H1 (cell line): ENCODE measurements around the gene GGA3. TPM values are rescaled to one million over a fixed set of nuclear protein-coding genes. Genes with fewer than 3 reads are reported as not detected.

Experiments used
- CTCF ChIA-PET: fragments of 300-600 bp; sonication (Branson Sonifier 250); formaldehyde crosslinking; loops from one replicate; lab custom pipeline; 2021; ENCODE audit not compliant: partially characterized antibody; lab: Charles Lee
- POLR2A ChIA-PET: fragments of 300-600 bp; sonication (Branson Sonifier 250); formaldehyde crosslinking; loops from one replicate; lab custom pipeline; 2021; ENCODE audit warnings: inconsistent platforms; ENCODE audit not compliant: partially characterized antibody; lab: Charles Lee
- DNase-seq, 2 experiments: peaks; one replicate each; pipeline versions ENCODE4 v3.0.0 to v3.0.0-alpha.2; 2010 to 2022; ENCODE audit warnings: low spot score in 2 of 2, low read depth in 1 of 2, mixed read lengths in 1 of 2
- FAIRE-seq: peaks from 2 replicates; lab custom pipeline; 2011; peaks lifted over from hg19 to GRCh38; lab: Jason Lieb, UNC
- H2AFZ ChIP-seq: 2 replicates; pipeline ENCODE4 v1.8.1; 2012; ENCODE audit warnings: low read length, inconsistent platforms
- H2AK5ac ChIP-seq: 2 replicates; pipeline ENCODE4 v1.6.1; 2013; ENCODE audit warnings: low read depth, low read length
- H2BK120ac ChIP-seq: replicated peaks from 2 replicates; pipeline ENCODE3; 2013; ENCODE audit warnings: low read depth, low read length, inconsistent platforms
- H2BK12ac ChIP-seq: 2 replicates; pipeline ENCODE4 v1.6.1; 2013; ENCODE audit warnings: low read depth, low read length
- H2BK15ac ChIP-seq: 2 replicates; pipeline ENCODE4 v1.6.1; 2013; ENCODE audit warnings: low read length
- H2BK20ac ChIP-seq: 2 replicates; pipeline ENCODE4 v1.6.1; 2013; ENCODE audit warnings: low read length
- H2BK5ac ChIP-seq: 2 replicates; pipeline ENCODE4 v1.6.1; 2013; ENCODE audit warnings: low read depth, low read length
- H3K14ac ChIP-seq: 2 replicates; pipeline ENCODE4 v1.6.1; 2013; ENCODE audit warnings: inconsistent platforms; ENCODE audit not compliant: insufficient read length
- H3K18ac ChIP-seq: 2 replicates; pipeline ENCODE4 v1.6.1; 2013; ENCODE audit warnings: low read length; ENCODE audit errors: extremely low read depth
- H3K23ac ChIP-seq: 2 replicates; pipeline ENCODE4 v1.6.1; 2013; ENCODE audit warnings: inconsistent platforms; ENCODE audit not compliant: insufficient read length
- H3K23me2 ChIP-seq: 2 replicates; pipeline ENCODE4 v1.6.1; 2013; ENCODE audit warnings: low read depth, low read length
- H3K27ac ChIP-seq: 2 replicates; pipeline ENCODE4 v1.6.1; 2011; ENCODE audit warnings: low read depth, low read length, inconsistent platforms
- H3K27me3 ChIP-seq, 4 experiments: replicated peaks in 1 of 4; 1 replicate in 1 of 4; 2 replicates in 3 of 4; pipeline versions ENCODE4 v1.6.1 to v1.8.1; 2011 to 2013; ENCODE audit warnings: low read length in 3 of 4, mild to moderate bottlenecking in 3 of 4, inconsistent platforms in 2 of 4, mixed read lengths in 2 of 4, moderate library complexity in 1 of 4; ENCODE audit not compliant: control insufficient read depth in 3 of 4, insufficient read depth in 3 of 4; ENCODE audit errors: extremely low read depth in 1 of 4
- H3K36me3 ChIP-seq, 4 experiments: 2 replicates each; pipeline versions ENCODE4 v1.6.1 to v1.8.1; 2011 to 2013; ENCODE audit warnings: mild to moderate bottlenecking in 4 of 4, low read length in 3 of 4, moderate library complexity in 2 of 4, control low read depth in 1 of 4, inconsistent platforms in 1 of 4; ENCODE audit not compliant: insufficient read depth in 4 of 4, control insufficient read depth in 2 of 4
- H3K4ac ChIP-seq: replicated peaks from 2 replicates; pipeline ENCODE3; 2013; ENCODE audit warnings: low read length, low read depth, mixed read lengths, inconsistent platforms; ENCODE audit not compliant: insufficient read length
- H3K4me1 ChIP-seq, 4 experiments: replicated peaks in 1 of 4; 1 replicate in 1 of 4; 2 replicates in 3 of 4; pipeline versions ENCODE4 v1.6.1 to v1.8.1; 2011 to 2013; ENCODE audit warnings: low read length in 3 of 4, inconsistent platforms in 2 of 4, mixed read lengths in 1 of 4; ENCODE audit not compliant: insufficient read depth in 4 of 4, control insufficient read depth in 3 of 4
- H3K4me2 ChIP-seq, 2 experiments: 2 replicates each; pipeline versions ENCODE4 v1.6.1 to v1.8.1; 2011 to 2013; ENCODE audit warnings: low read depth in 2 of 2, low read length in 2 of 2, control low read depth in 1 of 2, inconsistent platforms in 1 of 2, mild to moderate bottlenecking in 1 of 2; ENCODE audit not compliant: insufficient read depth in 1 of 2
- H3K4me3 ChIP-seq, 4 experiments: fragments of 200-600, 300-600 bp in 1 of 4; sonication (generic), shearing (Covaris generic), sonication (Bioruptor Twin) in 1 of 4; 2 replicates each; pipeline versions ENCODE4 v1.5.1 to v1.8.1; 2011 to 2016; ENCODE audit warnings: low read length in 4 of 4, low read depth in 3 of 4, control low read depth in 2 of 4, inconsistent platforms in 2 of 4, mild to moderate bottlenecking in 2 of 4, mixed read lengths in 1 of 4, moderate library complexity in 1 of 4; ENCODE audit not compliant: insufficient read depth in 2 of 4; ENCODE audit errors: extremely low read depth in 1 of 4
- H3K56ac ChIP-seq: replicated peaks from 2 replicates; pipeline ENCODE3; 2013; ENCODE audit warnings: low read depth, mild to moderate bottlenecking, mixed read lengths, low read length, inconsistent platforms; ENCODE audit not compliant: insufficient read length
- H3K79me1 ChIP-seq: 2 replicates; pipeline ENCODE4 v1.6.1; 2013; ENCODE audit warnings: low read depth, low read length, control low read depth
- H3K79me2 ChIP-seq, 2 experiments: 2 replicates each; pipeline versions ENCODE4 v1.6.1 to v1.8.1; 2012 to 2013; ENCODE audit warnings: low read length in 2 of 2, mild to moderate bottlenecking in 2 of 2, inconsistent platforms in 1 of 2; ENCODE audit not compliant: insufficient read depth in 2 of 2, control insufficient read depth in 1 of 2
- H3K9ac ChIP-seq, 4 experiments: replicated peaks in 1 of 4; 1 replicate in 1 of 4; 2 replicates in 3 of 4; pipeline versions ENCODE4 v1.6.1 to v1.8.1; 2011 to 2013; ENCODE audit warnings: low read depth in 3 of 4, low read length in 3 of 4, control low read depth in 2 of 4, mild to moderate bottlenecking in 2 of 4, moderate library complexity in 2 of 4, inconsistent platforms in 1 of 4; ENCODE audit errors: extremely low read depth in 1 of 4
- H3K9me3 ChIP-seq, 2 experiments: 2 replicates each; pipeline versions ENCODE4 v1.6.1 to v1.8.1; 2012 to 2013; ENCODE audit warnings: mild to moderate bottlenecking in 2 of 2, moderate library complexity in 2 of 2, control low read depth in 1 of 2, inconsistent platforms in 1 of 2, low read depth in 1 of 2, low read length in 1 of 2, mixed read lengths in 1 of 2; ENCODE audit not compliant: insufficient read depth in 2 of 2
- H4K20me1 ChIP-seq, 2 experiments: replicated peaks in 1 of 2; 2 replicates each; pipeline versions ENCODE3 to v1.8.1; 2011 to 2013; ENCODE audit warnings: inconsistent platforms in 2 of 2, low read length in 2 of 2, mild to moderate bottlenecking in 1 of 2; ENCODE audit not compliant: insufficient read depth in 2 of 2, control insufficient read depth in 1 of 2
- H4K5ac ChIP-seq: 2 replicates; pipeline ENCODE4 v1.6.1; 2013; ENCODE audit warnings: low read length, low read depth, mixed read lengths, inconsistent platforms; ENCODE audit not compliant: insufficient read length
- H4K8ac ChIP-seq: 2 replicates; pipeline ENCODE4 v1.8.0; 2013; ENCODE audit warnings: mild to moderate bottlenecking, moderate library complexity, low read length, inconsistent platforms; ENCODE audit not compliant: insufficient read depth; ENCODE audit errors: extremely low read depth
- H4K91ac ChIP-seq: replicated peaks from 2 replicates; pipeline ENCODE3; 2013; ENCODE audit warnings: low read length, mixed read lengths, inconsistent platforms; ENCODE audit not compliant: insufficient read length
- CBX5 ChIP-seq: fragments of 300-800, 300-1000 bp; sonication (generic); IDR thresholded peaks from 2 replicates; pipeline ENCODE4 v1.7.1; 2016; ENCODE audit warnings: antibody characterized with exemption, low read length, low read depth
- GABPA ChIP-seq: IDR thresholded peaks from 2 replicates; pipeline ENCODE4 v1.6.1; 2011; ENCODE audit warnings: mild to moderate bottlenecking, low read length, moderate library complexity, borderline replicate concordance; ENCODE audit not compliant: insufficient read depth
- JUND ChIP-seq: IDR thresholded peaks from 2 replicates; pipeline ENCODE4 v1.6.1; 2011; ENCODE audit warnings: mild to moderate bottlenecking, improper control_type of control experiment, low read length
- NRF1 ChIP-seq: IDR thresholded peaks from 2 replicates; pipeline ENCODE4 v1.6.1; 2011; ENCODE audit warnings: mild to moderate bottlenecking, low read depth, low read length, improper control_type of control experiment
- PHF8 ChIP-seq: fragments of 200-600 bp; sonication (generic); conservative IDR thresholded peaks from 2 replicates; pipeline ENCODE4 v1.7.1; 2012; ENCODE audit warnings: low read depth, mild to moderate bottlenecking, inconsistent platforms, low read length, moderate library complexity
- POU5F1 ChIP-seq: IDR thresholded peaks from 2 replicates; pipeline ENCODE4 v1.6.1; 2011; ENCODE audit warnings: low read depth, mild to moderate bottlenecking, low read length, moderate library complexity
- RAD21 ChIP-seq, 2 experiments: IDR thresholded peaks in 1 of 2; conservative IDR thresholded peaks in 1 of 2; 2 replicates each; pipeline ENCODE4 v1.6.1; 2011; ENCODE audit warnings: low read depth in 2 of 2, low read length in 2 of 2, improper control_type of control experiment in 1 of 2, inconsistent platforms in 1 of 2, mild to moderate bottlenecking in 1 of 2, moderate library complexity in 1 of 2
- SAP30 ChIP-seq: fragments of 300-600 bp; sonication (generic); IDR thresholded peaks from 2 replicates; pipeline ENCODE4 v1.7.1; 2012; ENCODE audit warnings: low read length, moderate library complexity, mild to moderate bottlenecking, inconsistent platforms; ENCODE audit not compliant: insufficient read depth, insufficient replicate concordance
- SIRT6 ChIP-seq: IDR thresholded peaks from one replicate; pipeline ENCODE4 v1.7.1; 2012; ENCODE audit warnings: low read length, inconsistent platforms
- SP1 ChIP-seq: IDR thresholded peaks from 2 replicates; pipeline ENCODE4 v1.6.1; 2011; ENCODE audit warnings: low read depth, low read length
- YY1 ChIP-seq: IDR thresholded peaks from 2 replicates; pipeline ENCODE4 v1.6.1; 2011; ENCODE audit warnings: low read depth, mild to moderate bottlenecking, low read length
- ZNF274 ChIP-seq: IDR thresholded peaks from 2 replicates; pipeline ENCODE4 v1.7.0; 2012; ENCODE audit warnings: low read length, borderline replicate concordance; ENCODE audit errors: extremely low read depth
- WGBS, 2 experiments: shearing (Covaris generic) in 1 of 2; methylation state at CpG; one replicate each; pipeline versions ENCODE4 v1.1.6 to v1.1.7; 2013 to 2015; ENCODE audit warnings: low lambda C conversion rate in 2 of 2, mixed read lengths in 2 of 2, inconsistent platforms in 1 of 2, low coverage in 1 of 2, missing lambda C conversion rate in 1 of 2; ENCODE audit not compliant: insufficient replicate concordance in 2 of 2, insufficient coverage in 1 of 2, insufficient read length in 1 of 2; ENCODE audit errors: extremely low coverage in 1 of 2, missing lambda C conversion rate in 1 of 2; 5-methylcytosine and 5-hydroxymethylcytosine counted together
- polyA plus RNA-seq, 7 experiments: library from polyadenylated mRNA; depleted of rRNA in 3 of 7; stranded (reverse) in 5 of 7; unstranded in 2 of 7; fragments of >200 nt in 5 of 7; fragments of 200-250 nt in 2 of 7; gene quantifications; 1 replicate in 5 of 7; 2 replicates in 1 of 7; 4 replicates in 1 of 7; pipeline versions ENCODE4 v1.2.1 to v1.2.3, GENCODE V29; 2011 to 2013; ENCODE audit warnings: missing spikeins in 2 of 7, mixed read lengths in 2 of 7
- total RNA-seq: library from RNA; stranded (reverse); fragmentation: NEBNext Ultra II Directional; extraction: Animal tissue kit (Norgen Biotek cat#: 25700); gene quantifications from 2 replicates; pipeline ENCODE4 v1.2.1, GENCODE V29; 2021
- TF ChIP-seq, protein P1 (sequence below): IDR thresholded peaks from 2 replicates; pipeline ENCODE4 v1.6.1; 2012; ENCODE audit warnings: inconsistent platforms

GGA3 gene
- total and polyA plus RNA-seq, 2 of the 8 experiments (the other 6 are each of a cell fraction or from before 2014, with no cell fraction given), result 40.6 to 60.0 TPM

DNA sequence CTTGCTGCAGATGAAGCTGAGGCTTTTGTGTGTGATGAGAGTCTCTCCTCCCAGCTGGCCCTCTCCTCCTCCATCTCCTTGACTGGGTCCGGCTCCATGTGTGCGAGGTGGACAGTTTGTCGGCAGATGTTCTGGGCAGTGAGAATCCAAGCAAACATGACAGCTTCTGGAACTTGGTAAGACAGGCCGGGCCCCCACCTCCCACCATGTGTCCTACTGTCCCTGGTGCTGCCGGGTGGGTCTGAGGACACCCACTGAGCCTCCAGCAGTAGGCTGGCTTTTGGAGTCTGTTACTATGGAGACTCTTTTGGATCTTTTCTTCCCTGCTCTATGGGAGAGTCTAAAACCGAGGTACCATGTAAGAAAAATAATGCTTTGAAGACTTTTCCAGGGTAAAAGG, 43.3 kb downstream of the GGA3 start:
- 90% methylated on average over 6 of the region's 6 CpGs; no CpG with 5 or more reads in 1 of the 2 experiments for WGBS, 2 experiments
- Histone ChIP-seq H3K27ac (no peak overlapping the region), H3K27me3 (no peaks in the 10 kb centered on the region), H3K23ac (no peak overlapping the region), H3K4me2 (no peak overlapping the region), H4K91ac (no peak overlapping the region), H3K79me2 (no peaks in the 10 kb centered on the region), H3K9ac (no peak overlapping the region), H4K5ac (no peak overlapping the region), H3K4ac (no peak overlapping the region), H2BK20ac (no peak overlapping the region), H2BK120ac (no peak overlapping the region), H3K4me3 (no peak overlapping the region), H4K8ac (no peak overlapping the region), H4K20me1 (peaks cover 2 to 3% of the 10 kb centered on the region in 2 experiments), H3K79me1 (0 out of 2 replicates have a peak, but pooled peaks cover 3% of the 10 kb centered on the region), H2AFZ (no peak overlapping the region), H2BK5ac (no peak overlapping the region), H3K9me3 (no peaks in the 10 kb centered on the region), H3K23me2 (no peaks in the 10 kb centered on the region), H3K56ac (no peak overlapping the region), H2BK12ac (no peak overlapping the region), H3K36me3 (peaks cover 12 to 63% (median 46%) of the 10 kb centered on the region in 4 experiments), H2AK5ac (no peak overlapping the region), H3K4me1 (no peaks in the 10 kb centered on the region), H3K18ac (no peak overlapping the region), H3K14ac (no peak overlapping the region), H2BK15ac (no peak overlapping the region)
- TF ChIP-seq, protein P1, sequence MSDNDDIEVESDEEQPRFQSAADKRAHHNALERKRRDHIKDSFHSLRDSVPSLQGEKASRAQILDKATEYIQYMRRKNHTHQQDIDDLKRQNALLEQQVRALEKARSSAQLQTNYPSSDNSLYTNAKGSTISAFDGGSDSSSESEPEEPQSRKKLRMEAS, result no peak
- TF ChIP-seq JUND (no peak), RAD21 (IDR thresholded peaks at IDR 0.05 in 1 of 2, conservative IDR thresholded peaks at IDR 0.05 in 1 of 2; ENCODE audit: low read depth in 2 of 2, low read length in 2 of 2) (no peak), YY1 (no peak), ZNF274 (no peak), SP1 (no peak), SAP30 (no peak), GABPA (no peak), SIRT6 (no peak), POU5F1 (no peak), PHF8 (no peak), CBX5 (no peak), NRF1 (no peak)
- DNase-seq (no peak), FAIRE-seq (no peak)
- CTCF ChIA-PET, result interaction anchor here (0.6 to 1.3 kb wide), 6 partner anchors 16 to 196 kb away, joined by 3 to 6 read pairs (median 4); no protein-coding TSS in a partner anchor
- POLR2A ChIA-PET, result interaction anchor here (0.9 to 6.1 kb wide), 5 partner anchors 12 to 22 kb away, joined by 3 to 29 read pairs (median 4); partner anchors contain the start of gene NUP85
